ENCODE data around the gene RND1. TPM values are rescaled to one million over a fixed set of nuclear protein-coding genes. Genes with fewer than 3 reads are reported as not detected.
A peak's percentile ranks its signal among the peaks of the same experiment; 100 is the strongest.

Gene RND1
- total and polyA plus RNA-seq, 2 of the 8 experiments (the other 6 are each of a cell fraction or from before 2014, with no cell fraction given): 15.8 to 17.1 TPM

GRCh38 chr12:48810903-48811431 lies 54.7 kb downstream of the RND1 start:
- no peaks in the 10 kb centered on the region for H4K20me1 ChIP-seq (replicated peaks in 1 of 2; ENCODE audit: control insufficient read depth in 1 of 2, insufficient read depth in 2 of 2, low read length in 2 of 2)
- no peak overlapping the region for H3K27ac ChIP-seq (ENCODE audit: low read depth, low read length)
- H3K79me1 ChIP-seq (ENCODE audit: low read depth, low read length): no peaks in the 10 kb centered on the region
- FAIRE-seq (no peak), DNase-seq (ENCODE audit: low read depth in 1 of 2, low spot score in 2 of 2) (no peak)
- no peak overlapping the region for H4K8ac ChIP-seq (ENCODE audit: extremely low read depth, insufficient read depth, low read length)
- no peak overlapping the region for H2BK5ac ChIP-seq (ENCODE audit: low read depth, low read length)
- no peak overlapping the region for H3K23ac ChIP-seq (ENCODE audit: insufficient read length)
- peaks cover 21% of the 10 kb centered on the region; the same call in 1 of the 2 replicates for H3K23me2 ChIP-seq (ENCODE audit: low read depth, low read length)
- H3K9ac ChIP-seq (replicated peaks in 1 of 4; ENCODE audit: extremely low read depth in 1 of 4, low read depth in 3 of 4, low read length in 3 of 4): no peak overlapping the region
- peak overlapping the region; percentile 39; the same call in 1 of the 2 replicates for H2BK12ac ChIP-seq (ENCODE audit: low read depth, low read length)
- POLR2A ChIA-PET (ENCODE audit: partially characterized antibody): interaction anchor here (0.7 to 1.6 kb wide), 4 partner anchors 17 to 317 kb away, joined by 3 to 4 read pairs (median 4); partner anchors contain the start of genes KANSL2 and RND1
- H4K5ac ChIP-seq (ENCODE audit: insufficient read length, low read depth, low read length): no peak overlapping the region
- H2BK20ac ChIP-seq (ENCODE audit: low read length): no peak overlapping the region
- H3K4me3 ChIP-seq (ENCODE audit: extremely low read depth in 1 of 4, insufficient read depth in 2 of 4, low read depth in 3 of 4, low read length in 4 of 4): no peak overlapping the region
- peaks cover 0 to 14% (median 6%) of the 10 kb centered on the region in 4 experiments; a peak in 6 of 7 replicates for H3K4me1 ChIP-seq (replicated peaks in 1 of 4; ENCODE audit: control insufficient read depth in 3 of 4, insufficient read depth in 4 of 4, low read length in 3 of 4)
- H3K27me3 ChIP-seq (replicated peaks in 1 of 4; ENCODE audit: control insufficient read depth in 3 of 4, extremely low read depth in 1 of 4, insufficient read depth in 3 of 4, low read length in 3 of 4): peaks cover 0 to 23% (median 14%) of the 10 kb centered on the region in 4 experiments; a peak in 6 of 7 replicates
- H2BK120ac ChIP-seq (replicated peaks; ENCODE audit: low read depth, low read length): no peak overlapping the region
- CTCF ChIA-PET (ENCODE audit: partially characterized antibody): interaction anchor here (0.6 to 12.1 kb wide), 15 partner anchors 8 to 1259 kb away, joined by 3 to 121 read pairs (median 3); partner anchors contain the start of genes ADCY6 and WNT10B
- no peak overlapping the region for H2AK5ac ChIP-seq (ENCODE audit: low read depth, low read length)
- H3K4ac ChIP-seq (replicated peaks; ENCODE audit: insufficient read length, low read depth, low read length): no peak overlapping the region
- peak overlapping the region in 1 of 2 experiments; percentile 2; a peak in 2 of 4 replicates for H3K4me2 ChIP-seq (ENCODE audit: insufficient read depth in 1 of 2, low read depth in 2 of 2, low read length in 2 of 2)
- H3K36me3 ChIP-seq (ENCODE audit: control insufficient read depth in 2 of 4, insufficient read depth in 4 of 4, low read length in 3 of 4): no peaks in the 10 kb centered on the region
- no peaks in the 10 kb centered on the region for H3K79me2 ChIP-seq (ENCODE audit: control insufficient read depth in 1 of 2, insufficient read depth in 2 of 2, low read length in 2 of 2)
- H3K18ac ChIP-seq (ENCODE audit: extremely low read depth, low read length): no peak overlapping the region
- H4K91ac ChIP-seq (replicated peaks; ENCODE audit: insufficient read length, low read length): no peak overlapping the region
- H3K9me3 ChIP-seq (ENCODE audit: insufficient read depth in 2 of 2, low read depth in 1 of 2, low read length in 1 of 2): no peaks in the 10 kb centered on the region
- no peak overlapping the region for H2AFZ ChIP-seq (ENCODE audit: low read length)
- H3K56ac ChIP-seq (replicated peaks; ENCODE audit: insufficient read length, low read depth, low read length): no peak overlapping the region
- TF ChIP-seq TAF7 (optimal IDR thresholded peaks at IDR 0.05; ENCODE audit: borderline replicate concordance, low read depth, low read length) (no peak), SUZ12 (IDR thresholded peaks at IDR 0.05; ENCODE audit: low read length) (0 out of 2 replicates have a peak, but pooled peaks have one; percentile 29), TBP (IDR thresholded peaks at IDR 0.05; ENCODE audit: low read depth, low read length) (no peak), KDM5A (IDR thresholded peaks at IDR 0.05; ENCODE audit: low read length) (no peak)
- H3K14ac ChIP-seq (ENCODE audit: insufficient read length): no peak overlapping the region
- no peak overlapping the region for H2BK15ac ChIP-seq (ENCODE audit: low read length)
- 63% methylated on average over 5 of the region's 5 CpGs; no CpG with 5 or more reads in 1 of the 2 experiments for WGBS, 2 experiments (ENCODE audit: extremely low coverage in 1 of 2, insufficient coverage in 1 of 2, insufficient read length in 1 of 2, insufficient replicate concordance in 2 of 2, low coverage in 1 of 2, low lambda C conversion rate in 2 of 2, missing lambda C conversion rate in 1 of 2)
